Measurements from ENCODE around the gene TRIP4.
"Not testable (repeated sequence)": the region's sequence is repeated elsewhere in the genome, so short reads cannot be mapped to it uniquely, and the experiment has no call there.

Gene TRIP4

GRCh38 chr15:64369078-64369607 is 18.5 kb upstream of the TRIP4 start:
- no peak overlapping the region for H3K27ac ChIP-seq
- TF ChIP-seq, protein P1, sequence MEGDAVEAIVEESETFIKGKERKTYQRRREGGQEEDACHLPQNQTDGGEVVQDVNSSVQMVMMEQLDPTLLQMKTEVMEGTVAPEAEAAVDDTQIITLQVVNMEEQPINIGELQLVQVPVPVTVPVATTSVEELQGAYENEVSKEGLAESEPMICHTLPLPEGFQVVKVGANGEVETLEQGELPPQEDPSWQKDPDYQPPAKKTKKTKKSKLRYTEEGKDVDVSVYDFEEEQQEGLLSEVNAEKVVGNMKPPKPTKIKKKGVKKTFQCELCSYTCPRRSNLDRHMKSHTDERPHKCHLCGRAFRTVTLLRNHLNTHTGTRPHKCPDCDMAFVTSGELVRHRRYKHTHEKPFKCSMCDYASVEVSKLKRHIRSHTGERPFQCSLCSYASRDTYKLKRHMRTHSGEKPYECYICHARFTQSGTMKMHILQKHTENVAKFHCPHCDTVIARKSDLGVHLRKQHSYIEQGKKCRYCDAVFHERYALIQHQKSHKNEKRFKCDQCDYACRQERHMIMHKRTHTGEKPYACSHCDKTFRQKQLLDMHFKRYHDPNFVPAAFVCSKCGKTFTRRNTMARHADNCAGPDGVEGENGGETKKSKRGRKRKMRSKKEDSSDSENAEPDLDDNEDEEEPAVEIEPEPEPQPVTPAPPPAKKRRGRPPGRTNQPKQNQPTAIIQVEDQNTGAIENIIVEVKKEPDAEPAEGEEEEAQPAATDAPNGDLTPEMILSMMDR (IDR thresholded peaks at IDR 0.05) = no peak
- no peak for TF ChIP-seq ZFX (IDR thresholded peaks at IDR 0.05; ENCODE audit: borderline replicate concordance)

GRCh38 chr15:64371383-64371782 is 16.3 kb upstream of the TRIP4 start:
- not testable (repeated sequence) for H3K27ac ChIP-seq

- TF ChIP-seq, protein P1 (IDR thresholded peaks at IDR 0.05) = no peak
- TF ChIP-seq ZFX (IDR thresholded peaks at IDR 0.05; ENCODE audit: borderline replicate concordance) = no peak
- no peak overlapping the region for H3K27ac ChIP-seq
Measured at GRCh38 chr15:64373360-64373759, 14.3 kb upstream of the TRIP4 start.

DNA sequence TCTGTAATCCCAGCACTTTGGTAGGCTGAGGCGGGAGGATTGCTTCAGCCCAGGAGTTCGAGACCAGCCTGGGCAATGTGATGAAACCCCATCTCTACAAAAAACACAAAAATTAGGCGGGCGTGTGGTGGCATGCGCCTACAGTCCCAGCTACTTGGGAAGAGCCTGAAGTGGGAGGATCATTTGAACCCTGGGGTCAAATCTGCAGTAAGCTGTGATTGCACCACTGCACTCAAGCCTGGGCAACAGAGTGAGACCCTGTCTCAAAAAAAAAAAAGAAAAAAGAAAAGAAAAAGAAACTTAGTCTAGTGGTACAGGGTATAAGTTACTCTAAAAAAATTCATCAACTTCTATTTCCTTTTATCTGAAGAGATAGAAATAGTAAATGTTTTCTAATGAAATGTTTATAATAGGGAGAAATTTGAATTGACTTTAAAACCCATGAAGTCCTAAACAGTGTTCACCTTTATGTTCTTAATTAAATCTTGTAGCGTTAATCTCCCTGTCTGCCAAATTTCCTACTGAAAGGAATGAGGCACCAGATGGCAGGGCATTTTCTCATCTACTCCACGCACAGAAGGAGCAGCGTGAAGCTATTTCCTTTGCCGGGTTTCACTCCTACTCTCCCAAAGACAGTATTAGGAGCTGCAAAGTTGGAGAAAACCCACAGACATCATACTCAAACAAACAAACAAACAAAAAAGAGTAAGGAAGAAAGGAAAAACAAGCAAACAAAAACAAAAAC is 8.2 kb upstream of the TRIP4 start:
- H3K27ac ChIP-seq = no peak overlapping the region
- TF ChIP-seq, protein P1 (IDR thresholded peaks at IDR 0.05) = no peak
- no peak for TF ChIP-seq ZFX (IDR thresholded peaks at IDR 0.05; ENCODE audit: borderline replicate concordance)

DNA sequence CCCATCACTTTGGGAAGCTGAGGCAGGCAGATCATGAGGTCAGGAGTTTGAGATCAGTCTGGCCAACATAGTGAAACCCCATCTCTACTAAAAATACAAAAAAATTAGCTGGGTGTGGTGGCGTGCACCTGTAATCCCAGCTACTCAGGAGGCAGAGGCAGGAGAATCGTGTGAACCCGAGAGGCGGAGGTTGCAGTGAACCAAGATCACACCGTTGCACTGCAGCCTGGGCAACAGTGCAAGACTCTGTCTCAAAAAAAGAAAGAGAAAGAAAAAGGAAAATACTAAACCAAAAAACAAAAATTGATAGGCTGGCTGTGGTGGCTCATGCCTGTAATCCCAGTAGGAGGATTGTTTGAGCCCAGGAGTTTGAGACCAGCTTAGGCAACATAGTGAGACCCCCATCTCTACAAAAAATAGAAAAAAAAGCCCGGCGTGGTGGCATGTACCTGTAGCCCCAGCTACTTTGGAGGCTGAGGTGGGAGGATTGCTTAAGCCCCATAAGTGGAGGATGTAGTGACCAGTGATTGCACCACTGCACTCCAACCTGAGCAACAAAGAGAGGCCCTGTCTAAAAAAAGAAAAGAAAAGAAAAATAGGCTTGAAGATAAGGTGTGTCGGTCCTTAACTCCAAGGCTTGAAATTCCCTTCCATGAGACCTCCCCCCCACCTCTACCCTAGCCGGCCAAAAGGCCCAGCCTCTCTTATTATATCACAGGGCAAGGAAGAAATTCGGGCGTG is 7.3 kb upstream of the TRIP4 start:
- H3K27ac ChIP-seq = peak overlapping the region; percentile 67

DNA sequence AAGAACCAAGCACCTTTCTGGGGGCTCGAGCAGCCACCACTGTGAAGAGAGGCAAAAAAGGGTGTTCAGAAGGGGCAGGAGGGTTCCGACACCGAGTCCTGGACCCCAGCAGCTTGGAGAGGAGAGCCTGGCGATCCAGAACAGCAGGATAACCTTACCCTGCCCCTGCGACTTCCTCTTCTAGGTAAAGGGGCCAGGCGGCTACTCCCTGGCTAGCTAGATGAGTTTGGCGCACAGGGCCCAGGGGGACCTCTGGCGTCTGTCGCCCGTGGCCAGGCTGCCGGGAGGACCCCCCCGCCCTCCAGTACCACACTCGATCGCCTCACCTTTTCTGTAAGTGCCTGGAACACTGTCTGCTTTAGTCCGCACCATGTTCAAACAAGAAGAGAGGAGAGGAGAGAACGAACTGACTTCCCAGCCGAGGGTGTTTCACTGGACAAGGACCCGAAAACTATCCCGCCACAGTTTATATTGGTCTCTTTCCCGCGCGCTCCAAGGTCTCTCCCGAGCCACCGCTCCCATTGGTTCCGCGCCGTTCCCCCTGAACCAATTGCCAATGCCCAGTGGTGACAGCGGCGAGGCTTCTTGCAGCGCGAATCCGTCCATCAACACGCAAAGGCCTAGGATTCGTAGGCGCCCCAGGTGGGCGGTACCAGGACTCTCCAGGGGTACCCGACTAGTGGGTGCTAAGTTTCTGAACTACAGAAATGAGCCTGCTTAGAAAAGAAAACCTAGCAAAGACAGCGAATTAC is 6.5 kb upstream of the TRIP4 start, which contains the start of gene PCLAF:
TSS of gene PCLAF (minus strand) at position 442 of the 752 bp plus-strand sequence. CDS start at position 372, 70 bp downstream.
- TF ChIP-seq, protein P1 (IDR thresholded peaks at IDR 0.05) = no peak
- TF ChIP-seq ZFX (IDR thresholded peaks at IDR 0.05; ENCODE audit: borderline replicate concordance) = no peak
- H3K27ac ChIP-seq = peak within 1 kb of the TSS; percentile 67

DNA sequence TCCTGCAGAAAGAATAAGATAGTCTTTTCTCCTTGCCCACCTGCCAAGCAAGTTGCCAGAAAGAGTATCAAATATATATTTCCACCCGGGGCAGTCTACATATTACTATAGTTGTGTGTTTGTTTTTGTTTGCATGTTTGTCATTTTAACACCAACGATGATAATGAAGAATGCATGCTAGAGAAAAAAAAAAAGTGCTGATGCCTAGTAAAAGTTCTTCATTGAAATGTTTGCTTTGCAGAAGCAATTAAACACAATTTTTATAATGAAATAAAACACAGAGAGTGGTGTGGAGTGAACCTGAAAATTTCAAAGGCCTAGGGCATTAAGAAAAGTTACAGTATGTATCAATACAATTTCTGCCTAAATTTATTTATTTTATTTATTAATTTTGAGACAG is 3.9 kb upstream of the TRIP4 start:
- TF ChIP-seq, protein P1 (IDR thresholded peaks at IDR 0.05) = no peak
- TF ChIP-seq ZFX (IDR thresholded peaks at IDR 0.05; ENCODE audit: borderline replicate concordance) = no peak
- no peak overlapping the region for H3K27ac ChIP-seq

GRCh38 chr15:64386291-64386690 is 1.3 kb upstream of the TRIP4 start:
- no peak overlapping the region for H3K27ac ChIP-seq
- no peak for TF ChIP-seq ZFX (IDR thresholded peaks at IDR 0.05; ENCODE audit: borderline replicate concordance)
- TF ChIP-seq, protein P1 (IDR thresholded peaks at IDR 0.05) = no peak
